Measurements from ENCODE around the gene SPEG. TPM values are rescaled to one million over a fixed set of nuclear protein-coding genes. Genes with fewer than 3 reads are reported as not detected.

Gene SPEG
- total and polyA plus RNA-seq, 4 donors: 81.6 to 1,108 (median 357) TPM

GRCh38 chr2:219475697-219476651 lies 41.3 kb downstream of the SPEG start:
- Histone ChIP-seq H3K4me1 (ENCODE audit: control insufficient read depth in 1 of 2, insufficient read depth in 2 of 2, low read length in 2 of 2) (no peaks in the 10 kb centered on the region), H3K27me3 (ENCODE audit: control insufficient read depth in 1 of 2, insufficient read depth in 2 of 2, low read length in 1 of 2) (no peaks in the 10 kb centered on the region), H3K4me3 (ENCODE audit: low read length in 2 of 2) (no peak overlapping the region), H3K27ac (ENCODE audit: low read depth in 1 of 2, low read length in 2 of 2) (peak overlapping the region in 1 of 2 donors; percentile 36), H3K36me3 (ENCODE audit: control insufficient read depth in 1 of 2, insufficient read depth in 2 of 2, low read length in 1 of 2) (peaks cover 0 to 16% of the 10 kb centered on the region in 2 donors), H3K9me3 (ENCODE audit: control insufficient read depth, low read length) (no peaks in the 10 kb centered on the region)
- 41 to 43% methylated on average over 14 of the region's 14 CpGs for WGBS, 2 donors
- intact Hi-C loops (cut with DNase I): no loop called here
- DNase-seq (peak; percentile 76 to 92), ATAC-seq (ENCODE audit: low FRiP score) (peak; percentile 77)

- no peak overlapping the region for H3K4me3 ChIP-seq (ENCODE audit: low read length in 2 of 2)
- no peaks in the 10 kb centered on the region for H3K4me1 ChIP-seq (ENCODE audit: control insufficient read depth in 1 of 2, insufficient read depth in 2 of 2, low read length in 2 of 2)
- H3K36me3 ChIP-seq (ENCODE audit: control insufficient read depth in 1 of 2, insufficient read depth in 2 of 2, low read length in 1 of 2): peaks cover 0 to 16% of the 10 kb centered on the region in 2 donors
- 33 to 46% methylated on average over 16 of the region's 16 CpGs for WGBS, 2 donors
- DNase-seq (no peak), ATAC-seq (ENCODE audit: low FRiP score) (no peak)
- H3K9me3 ChIP-seq (ENCODE audit: control insufficient read depth, low read length): no peaks in the 10 kb centered on the region
- H3K27me3 ChIP-seq (ENCODE audit: control insufficient read depth in 1 of 2, insufficient read depth in 2 of 2, low read length in 1 of 2): no peaks in the 10 kb centered on the region
- intact Hi-C loops (cut with DNase I): no loop called here
- H3K27ac ChIP-seq (ENCODE audit: low read depth in 1 of 2, low read length in 2 of 2): peak overlapping the region in 1 of 2 donors; percentile 22
Observed at GRCh38 chr2:219476652-219477151, 42.1 kb downstream of the SPEG start.

GRCh38 chr2:219477179-219477578 lies 42.5 kb downstream of the SPEG start:
- H3K4me1 ChIP-seq (ENCODE audit: control insufficient read depth in 1 of 2, insufficient read depth in 2 of 2, low read length in 2 of 2): no peaks in the 10 kb centered on the region
- no peak overlapping the region for H3K4me3 ChIP-seq (ENCODE audit: low read length in 2 of 2)
- WGBS, 2 donors: 76 to 78% methylated on average over 13 of the region's 13 CpGs
- peaks cover 0 to 18% of the 10 kb centered on the region in 2 donors for H3K36me3 ChIP-seq (ENCODE audit: control insufficient read depth in 1 of 2, insufficient read depth in 2 of 2, low read length in 1 of 2)
- ATAC-seq (ENCODE audit: low FRiP score): no peak
- intact Hi-C loops (cut with DNase I): no loop called here
- DNase-seq: no peak
- no peaks in the 10 kb centered on the region for H3K9me3 ChIP-seq (ENCODE audit: control insufficient read depth, low read length)
- H3K27ac ChIP-seq (ENCODE audit: low read depth in 1 of 2, low read length in 2 of 2): no peak overlapping the region
- H3K27me3 ChIP-seq (ENCODE audit: control insufficient read depth in 1 of 2, insufficient read depth in 2 of 2, low read length in 1 of 2): no peaks in the 10 kb centered on the region

GRCh38 chr2:219477815-219478214 lies 43.2 kb downstream of the SPEG start:
- peaks cover 0 to 19% of the 10 kb centered on the region in 2 donors for H3K36me3 ChIP-seq (ENCODE audit: control insufficient read depth in 1 of 2, insufficient read depth in 2 of 2, low read length in 1 of 2)
- no peaks in the 10 kb centered on the region for H3K27me3 ChIP-seq (ENCODE audit: control insufficient read depth in 1 of 2, insufficient read depth in 2 of 2, low read length in 1 of 2)
- H3K4me3 ChIP-seq (ENCODE audit: low read length in 2 of 2): no peak overlapping the region
- DNase-seq (no peak), ATAC-seq (ENCODE audit: low FRiP score) (no peak)
- intact Hi-C loops (cut with DNase I): no loop called here
- H3K9me3 ChIP-seq (ENCODE audit: control insufficient read depth, low read length): no peaks in the 10 kb centered on the region
- no peaks in the 10 kb centered on the region for H3K4me1 ChIP-seq (ENCODE audit: control insufficient read depth in 1 of 2, insufficient read depth in 2 of 2, low read length in 2 of 2)
- H3K27ac ChIP-seq (ENCODE audit: low read depth in 1 of 2, low read length in 2 of 2): no peak overlapping the region
- WGBS, 2 donors: 43 to 47% methylated on average over 14 to 15 of the region's 15 CpGs

GRCh38 chr2:219478916-219479315 lies 44.3 kb downstream of the SPEG start:
- ATAC-seq (ENCODE audit: low FRiP score): no peak
- WGBS, 2 donors: 72 to 83% methylated on average over 8 of the region's 8 CpGs
- Histone ChIP-seq H3K27me3 (ENCODE audit: control insufficient read depth in 1 of 2, insufficient read depth in 2 of 2, low read length in 1 of 2) (no peaks in the 10 kb centered on the region), H3K4me1 (ENCODE audit: control insufficient read depth in 1 of 2, insufficient read depth in 2 of 2, low read length in 2 of 2) (no peaks in the 10 kb centered on the region), H3K9me3 (ENCODE audit: control insufficient read depth, low read length) (no peaks in the 10 kb centered on the region), H3K36me3 (ENCODE audit: control insufficient read depth in 1 of 2, insufficient read depth in 2 of 2, low read length in 1 of 2) (peaks cover 6 to 14% of the 10 kb centered on the region in 2 donors), H3K27ac (ENCODE audit: low read depth in 1 of 2, low read length in 2 of 2) (peak overlapping the region in 1 of 2 donors; percentile 4), H3K4me3 (ENCODE audit: low read length in 2 of 2) (no peak overlapping the region)
- no peak for DNase-seq
- intact Hi-C loops (cut with DNase I): no loop called here

GRCh38 chr2:219480004-219480403 lies 45.4 kb downstream of the SPEG start:
- H3K27ac ChIP-seq (ENCODE audit: low read depth in 1 of 2, low read length in 2 of 2): no peak overlapping the region
- intact Hi-C loops (cut with DNase I): no loop called here
- no peak overlapping the region for H3K4me3 ChIP-seq (ENCODE audit: low read length in 2 of 2)

GRCh38 chr2:219482674-219483405 lies 48.2 kb downstream of the SPEG start:
- Histone ChIP-seq H3K9me3 (ENCODE audit: control insufficient read depth, low read length) (no peaks in the 10 kb centered on the region), H3K4me1 (ENCODE audit: control insufficient read depth in 1 of 2, insufficient read depth in 2 of 2, low read length in 2 of 2) (no peaks in the 10 kb centered on the region), H3K27me3 (ENCODE audit: control insufficient read depth in 1 of 2, insufficient read depth in 2 of 2, low read length in 1 of 2) (no peaks in the 10 kb centered on the region), H3K27ac (ENCODE audit: low read depth in 1 of 2, low read length in 2 of 2) (peak overlapping the region in 1 of 2 donors; percentile 13), H3K4me3 (ENCODE audit: low read length in 2 of 2) (no peak overlapping the region), H3K36me3 (ENCODE audit: control insufficient read depth in 1 of 2, insufficient read depth in 2 of 2, low read length in 1 of 2) (peaks cover 6 to 14% of the 10 kb centered on the region in 2 donors)
- DNase-seq: no peak
- intact Hi-C loops (cut with DNase I): no loop called here
- 73 to 74% methylated on average over 17 of the region's 17 CpGs for WGBS, 2 donors
- no peak for ATAC-seq (ENCODE audit: low FRiP score)

More at GRCh38 chr2:219480004-219480403, 45.4 kb downstream of the SPEG start:
- DNase-seq (no peak), ATAC-seq (ENCODE audit: low FRiP score) (no peak)
- Histone ChIP-seq H3K4me1 (ENCODE audit: control insufficient read depth in 1 of 2, insufficient read depth in 2 of 2, low read length in 2 of 2) (no peaks in the 10 kb centered on the region), H3K36me3 (ENCODE audit: control insufficient read depth in 1 of 2, insufficient read depth in 2 of 2, low read length in 1 of 2) (peaks cover 6 to 14% of the 10 kb centered on the region in 2 donors), H3K27me3 (ENCODE audit: control insufficient read depth in 1 of 2, insufficient read depth in 2 of 2, low read length in 1 of 2) (no peaks in the 10 kb centered on the region), H3K9me3 (ENCODE audit: control insufficient read depth, low read length) (no peaks in the 10 kb centered on the region)
- 80 to 84% methylated on average over 8 of the region's 8 CpGs for WGBS, 2 donors

- DNase-seq (no peak), ATAC-seq (ENCODE audit: low FRiP score) (no peak)
- H3K9me3 ChIP-seq (ENCODE audit: control insufficient read depth, low read length): no peaks in the 10 kb centered on the region
- H3K27ac ChIP-seq (ENCODE audit: low read depth in 1 of 2, low read length in 2 of 2): no peak overlapping the region
- WGBS, 2 donors: 67 to 74% methylated on average over 50 to 58 of the region's 58 CpGs
- H3K4me3 ChIP-seq (ENCODE audit: low read length in 2 of 2): no peak overlapping the region
- no peaks in the 10 kb centered on the region for H3K27me3 ChIP-seq (ENCODE audit: control insufficient read depth in 1 of 2, insufficient read depth in 2 of 2, low read length in 1 of 2)
- H3K36me3 ChIP-seq (ENCODE audit: control insufficient read depth in 1 of 2, insufficient read depth in 2 of 2, low read length in 1 of 2): peaks cover 6 to 14% of the 10 kb centered on the region in 2 donors
- H3K4me1 ChIP-seq (ENCODE audit: control insufficient read depth in 1 of 2, insufficient read depth in 2 of 2, low read length in 2 of 2): no peaks in the 10 kb centered on the region
- intact Hi-C loops (cut with DNase I): no loop called here
Observed at GRCh38 chr2:219483451-219484342, 49.1 kb downstream of the SPEG start.
